ENCODE measurements around the gene CTAGE1.
"Not testable (repeated sequence)": the region's sequence is repeated elsewhere in the genome, so short reads cannot be mapped to it uniquely, and the experiment has no call there.

Gene CTAGE1

GRCh38 chr18:22417496-22418188 is at the start of gene CTAGE1:
Gene CTAGE1 (minus strand): TSS chr18:22417915. CDS start chr18:22417811, 104 bp downstream.
- FAIRE-seq = no peak

- no peak for FAIRE-seq
Observed at GRCh38 chr18:22466608-22467395, 49.1 kb upstream of the CTAGE1 start.

- FAIRE-seq = no peak
Observed at GRCh38 chr18:22465859-22466457, 48.2 kb upstream of the CTAGE1 start.

GRCh38 chr18:22463076-22463475 is 45.4 kb upstream of the CTAGE1 start:
- FAIRE-seq = no peak

GRCh38 chr18:22459491-22459890 is 41.8 kb upstream of the CTAGE1 start:
- no peak for FAIRE-seq

- FAIRE-seq = no peak
Observed at GRCh38 chr18:22457524-22457923, 39.8 kb upstream of the CTAGE1 start.

- FAIRE-seq = no peak
Observed at GRCh38 chr18:22456547-22456946, 38.8 kb upstream of the CTAGE1 start.

GRCh38 chr18:22456116-22456480 is 38.4 kb upstream of the CTAGE1 start:
- FAIRE-seq = no peak

GRCh38 chr18:22455425-22456115 is 37.9 kb upstream of the CTAGE1 start:
- FAIRE-seq = no peak

- FAIRE-seq = no peak
Observed at GRCh38 chr18:22453315-22453714, 35.6 kb upstream of the CTAGE1 start.

GRCh38 chr18:22452226-22452668 is 34.5 kb upstream of the CTAGE1 start:
- FAIRE-seq = no peak

GRCh38 chr18:22451796-22452195 is 34.1 kb upstream of the CTAGE1 start:
- no peak for FAIRE-seq

GRCh38 chr18:22450766-22451165 is 33.1 kb upstream of the CTAGE1 start:
- not testable (repeated sequence) for FAIRE-seq

- not testable (repeated sequence) for FAIRE-seq
Observed at GRCh38 chr18:22450318-22450717, 32.6 kb upstream of the CTAGE1 start.

- FAIRE-seq = not testable (repeated sequence)
Observed at GRCh38 chr18:22449753-22450152, 32.0 kb upstream of the CTAGE1 start.

GRCh38 chr18:22448238-22448637 is 30.5 kb upstream of the CTAGE1 start:
- no peak for FAIRE-seq

- no peak for FAIRE-seq
Observed at GRCh38 chr18:22447792-22448191, 30.1 kb upstream of the CTAGE1 start.

GRCh38 chr18:22446911-22447310 is 29.2 kb upstream of the CTAGE1 start:
- FAIRE-seq = no peak

GRCh38 chr18:22446325-22446724 is 28.6 kb upstream of the CTAGE1 start:
- no peak for FAIRE-seq

GRCh38 chr18:22441638-22442037 is 23.9 kb upstream of the CTAGE1 start:
- no peak for FAIRE-seq

- FAIRE-seq = no peak
Observed at GRCh38 chr18:22439447-22439846, 21.7 kb upstream of the CTAGE1 start.

GRCh38 chr18:22436136-22436535 is 18.4 kb upstream of the CTAGE1 start:
- no peak for FAIRE-seq

- FAIRE-seq = no peak
Observed at GRCh38 chr18:22434973-22435608, 17.4 kb upstream of the CTAGE1 start.
